Endothelial cell of umbilical vein (primary cell): ENCODE measurements around the gene NPPB.

ENCODE experiments used
- CTCF ChIP-seq, 2 donors: IDR thresholded peaks; 1 replicate in 1 of 2; 2 replicates in 1 of 2; pipeline ENCODE4 v1.5.1; 2011; ENCODE audit warnings: low read length in 2 of 2, mild to moderate bottlenecking in 2 of 2, moderate library complexity in 2 of 2, control low read depth in 1 of 2, inconsistent platforms in 1 of 2, low read depth in 1 of 2; ENCODE audit not compliant: insufficient read depth in 1 of 2; ENCODE audit errors: extremely low read depth in 1 of 2
- EZH2 ChIP-seq: IDR thresholded peaks from 2 replicates; pipeline ENCODE4 v1.6.1; 2012; ENCODE audit warnings: borderline replicate concordance, low read depth, mild to moderate bottlenecking, moderate library complexity, low read length, inconsistent platforms; ENCODE audit not compliant: severe bottlenecking
- FOS ChIP-seq: IDR thresholded peaks from 2 replicates; pipeline ENCODE4 v1.6.1; 2011; ENCODE audit warnings: mild to moderate bottlenecking, low read length, moderate library complexity, borderline replicate concordance; ENCODE audit not compliant: insufficient read depth
- MAX ChIP-seq: IDR thresholded peaks from 2 replicates; pipeline ENCODE4 v1.6.1; 2011; ENCODE audit not compliant: insufficient read depth, insufficient read length
- MYC ChIP-seq: IDR thresholded peaks from one replicate; pipeline ENCODE4 v1.6.1; 2011; ENCODE audit warnings: mild to moderate bottlenecking, low read depth, low read length
- POLR2A ChIP-seq: IDR thresholded peaks from 2 replicates; pipeline ENCODE4 v1.6.1; 2012; ENCODE audit warnings: low read depth, mild to moderate bottlenecking, control low read depth, low read length
- POLR2AphosphoS5 ChIP-seq: IDR thresholded peaks from 2 replicates; pipeline ENCODE4 v1.6.1; 2012; ENCODE audit warnings: low read depth, mild to moderate bottlenecking, control low read depth, low read length, moderate library complexity; ENCODE audit not compliant: insufficient read depth

GRCh38 chr1:11869104-11869503, 10.4 kb upstream of the NPPB start:
- TF ChIP-seq CTCF (IDR thresholded peaks at IDR 0.05; ENCODE audit: extremely low read depth in 1 of 2, insufficient read depth in 1 of 2, low read depth in 1 of 2, low read length in 2 of 2) (no peak), POLR2A (no peak), MAX (no peak), POLR2AphosphoS5 (no peak), FOS (no peak), EZH2 (no peak), MYC (no peak)
